HepG2 (cell line): ENCODE measurements around the gene APOM. TPM values are rescaled to one million over a fixed set of nuclear protein-coding genes. Genes with fewer than 3 reads are reported as not detected.

Experiments used
- ARID5B ChIP-seq: IDR thresholded peaks from 2 replicates; pipeline ENCODE4 v1.4.0; 2020; ENCODE audit warnings: mild to moderate bottlenecking, missing genetic modification reagents
- BRCA1 ChIP-seq: sonication (generic); formaldehyde crosslinking; IDR thresholded peaks from 2 replicates; pipeline ENCODE4 v1.4.0; 2020; ENCODE audit warnings: missing genetic modification reagents
- CREM ChIP-seq, 2 experiments: sonication (generic) in 1 of 2; formaldehyde crosslinking in 1 of 2; IDR thresholded peaks; 2 replicates each; pipeline versions ENCODE4 v1.4.0 to v1.6.1; 2016 to 2020; ENCODE audit warnings: antibody characterized with exemption in 1 of 2, mild to moderate bottlenecking in 1 of 2, missing genetic modification reagents in 1 of 2
- ETV5 ChIP-seq: IDR thresholded peaks from 2 replicates; pipeline ENCODE4 v1.6.1; 2018; ENCODE audit warnings: missing biosample characterization, missing genetic modification reagents, inconsistent platforms, borderline replicate concordance
- GABPA ChIP-seq, 2 experiments: IDR thresholded peaks; 2 replicates each; pipeline ENCODE4 v1.6.1; 2011 to 2016; ENCODE audit warnings: low read depth in 2 of 2, low read length in 1 of 2, missing biosample characterization in 1 of 2, missing genetic modification characterization in 1 of 2
- MEIS2 ChIP-seq: sonication (generic); formaldehyde crosslinking; IDR thresholded peaks from 2 replicates; pipeline ENCODE4 v1.9.0; 2021; ENCODE audit warnings: mild to moderate bottlenecking, missing genetic modification reagents
- PATZ1 ChIP-seq: sonication (generic); formaldehyde crosslinking; IDR thresholded peaks from 2 replicates; pipeline ENCODE4 v1.4.0; 2020; ENCODE audit warnings: missing genetic modification reagents
- PITX1 ChIP-seq: sonication (generic); formaldehyde crosslinking; IDR thresholded peaks from 2 replicates; pipeline ENCODE4 v1.5.1; 2020; ENCODE audit warnings: mild to moderate bottlenecking, missing genetic modification reagents
- POLR2A ChIP-seq, 2 experiments: IDR thresholded peaks; 2 replicates each; pipeline ENCODE4 v1.6.1; 2011; ENCODE audit warnings: low read depth in 2 of 2, low read length in 2 of 2, mild to moderate bottlenecking in 1 of 2, moderate library complexity in 1 of 2; ENCODE audit not compliant: insufficient read depth in 1 of 2
- POLR2AphosphoS5 ChIP-seq: IDR thresholded peaks from 2 replicates; pipeline ENCODE4 v1.6.1; 2012; ENCODE audit warnings: low read depth, low read length
- SALL1 ChIP-seq: sonication (generic); formaldehyde crosslinking; IDR thresholded peaks from 2 replicates; pipeline ENCODE4 v1.8.0; 2022; ENCODE audit warnings: mild to moderate bottlenecking, missing genetic modification reagents
- ZBTB43 ChIP-seq: sonication (generic); formaldehyde crosslinking; conservative IDR thresholded peaks from 2 replicates; pipeline ENCODE4 v1.4.0; 2020; ENCODE audit warnings: missing genetic modification reagents
- ZFP82 ChIP-seq: sonication (generic); formaldehyde crosslinking; IDR thresholded peaks from 2 replicates; pipeline ENCODE4 v1.5.1; 2020; ENCODE audit warnings: mild to moderate bottlenecking, missing genetic modification reagents, borderline replicate concordance
- ZNF331 ChIP-seq: sonication (generic); formaldehyde crosslinking; IDR thresholded peaks from 2 replicates; pipeline ENCODE4 v1.4.0; 2020; ENCODE audit warnings: missing genetic modification reagents
- ZNF605 ChIP-seq: sonication (generic); formaldehyde crosslinking; IDR thresholded peaks from 2 replicates; pipeline ENCODE4 v1.8.0; 2022; ENCODE audit warnings: mild to moderate bottlenecking, missing genetic modification reagents
- ZNF839 ChIP-seq: sonication (generic); formaldehyde crosslinking; IDR thresholded peaks from 2 replicates; pipeline ENCODE4 v1.4.0; 2020; ENCODE audit warnings: missing genetic modification reagents, mild to moderate bottlenecking, borderline replicate concordance
- polyA plus RNA-seq, 8 experiments: library from polyadenylated mRNA; depleted of rRNA in 3 of 8; stranded (reverse) in 7 of 8; unstranded in 1 of 8; fragments of >200 nt; fragmentation: Illumina TruSeq in 4 of 8; extraction: Trizol in 4 of 8; gene quantifications; 2 replicates each; pipeline versions ENCODE4 v1.2.1 to v1.2.3, GENCODE V29; 2011 to 2016; ENCODE audit warnings: low read depth in 4 of 8, missing spikeins in 1 of 8, mixed read lengths in 1 of 8; ENCODE audit not compliant: insufficient read depth in 1 of 8
- total RNA-seq, 5 experiments: library from RNA; depleted of rRNA; stranded (reverse); fragments of >200 nt; fragmentation: Illumina TruSeq; extraction: Trizol; gene quantifications; 2 replicates each; pipeline ENCODE4 v1.2.3, GENCODE V29; 2016; ENCODE audit warnings: low read depth in 1 of 5

Gene APOM
- total and polyA plus RNA-seq, 2 of the 13 experiments (the other 11 are each of a cell fraction or from before 2014, with no cell fraction given) = 98.2 to 1,140 TPM

- TF ChIP-seq ZBTB43 (CRISPR knock-in tag) = peak; percentile 66; the same call in 1 of the 2 replicates
- peak; percentile 45; the same call in 1 of the 2 replicates for TF ChIP-seq POLR2AphosphoS5
- TF ChIP-seq PITX1 (CRISPR knock-in tag) = peak; percentile 19; the same call in 1 of the 2 replicates
- no peak for TF ChIP-seq GABPA (IDR thresholded peaks at IDR 0.05; ENCODE audit: low read depth, low read length)
- TF ChIP-seq GABPA (CRISPR knock-in tag; IDR thresholded peaks at IDR 0.05; ENCODE audit: low read depth) = peak; percentile 25; the same call in 1 of the 2 replicates
- TF ChIP-seq BRCA1 (CRISPR knock-in tag) = no peak
- TF ChIP-seq SALL1 (CRISPR knock-in tag) = peak; percentile 21; the same call in 1 of the 2 replicates
- TF ChIP-seq POLR2A (IDR thresholded peaks at IDR 0.05; ENCODE audit: insufficient read depth in 1 of 2, low read depth in 2 of 2, low read length in 2 of 2) = peak in 1 of 2 experiments; percentile 27; a peak in 1 of 4 replicates
- peak; percentile 65 for TF ChIP-seq ZNF605
- TF ChIP-seq CREM (IDR thresholded peaks at IDR 0.05) = peak; percentile 39
- TF ChIP-seq CREM (CRISPR knock-in tag; IDR thresholded peaks at IDR 0.05) = no peak
- TF ChIP-seq ETV5 = peak; percentile 21; the same call in 1 of the 2 replicates
- TF ChIP-seq ZNF839 (CRISPR knock-in tag) = no peak
- TF ChIP-seq ZNF331 (CRISPR knock-in tag) = no peak
- no peak for TF ChIP-seq PATZ1 (CRISPR knock-in tag)
- TF ChIP-seq ZFP82 (CRISPR knock-in tag) = no peak
- peak; percentile 40; the same call in 1 of the 2 replicates for TF ChIP-seq ARID5B (CRISPR knock-in tag)
- no peak for TF ChIP-seq MEIS2
Measured at GRCh38 chr6:31614684-31615578, 40.8 kb upstream of the APOM start, which contains the start of gene AIF1 (continued).
